NCI-H774 (cell line): ENCODE data around the gene SLC39A11.

Source experiments
- DNase-seq: peaks from one replicate; lab custom pipeline; 2025; lab: John Stamatoyannopoulos, UW

SLC39A11 gene

DNA sequence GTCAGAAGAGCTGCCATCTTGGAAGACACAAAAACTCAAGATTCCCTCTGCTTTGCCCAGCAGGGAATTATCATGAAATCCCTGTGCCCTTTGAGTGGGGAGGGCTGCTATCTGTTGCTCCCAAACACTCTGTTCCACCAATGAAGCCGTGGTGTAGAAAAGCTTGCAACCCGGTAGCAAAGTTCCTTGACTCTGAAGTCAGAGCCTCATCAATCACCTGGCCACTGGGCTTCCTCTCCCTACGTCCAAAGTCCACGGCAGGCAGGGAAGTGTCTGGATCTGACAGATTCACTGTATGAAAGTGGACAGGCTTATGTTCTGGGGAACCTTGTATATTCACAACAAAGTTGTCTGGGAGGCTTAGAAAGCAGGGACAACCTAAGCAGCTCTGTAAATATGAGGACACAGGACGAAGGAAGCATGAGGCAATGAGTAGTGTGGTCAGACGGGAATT lies 343.3 kb downstream of the SLC39A11 start:
- no peak for DNase-seq

DNA sequence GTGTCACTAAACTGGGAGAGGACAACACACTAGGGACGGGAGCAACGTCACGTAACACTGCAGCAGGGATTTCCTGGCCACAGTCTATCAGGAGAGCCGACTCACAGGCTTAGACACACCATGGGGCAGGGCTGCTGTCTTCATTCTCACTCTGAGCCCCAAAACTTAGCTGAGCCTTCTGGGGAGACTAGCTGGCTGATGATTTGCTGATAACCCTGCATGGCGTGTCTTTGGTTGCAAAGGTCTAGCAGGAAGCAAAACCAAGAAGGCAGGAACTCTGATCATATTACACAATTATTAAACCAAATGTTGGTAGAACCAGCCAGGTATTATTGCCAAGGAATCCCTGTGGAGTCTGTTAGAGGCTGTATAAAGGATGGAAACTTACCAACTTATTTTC lies 345.0 kb downstream of the SLC39A11 start:
- DNase-seq: no peak

- no peak for DNase-seq
Observed at GRCh38 chr17:72745241-72745640, 347.2 kb downstream of the SLC39A11 start.

DNA sequence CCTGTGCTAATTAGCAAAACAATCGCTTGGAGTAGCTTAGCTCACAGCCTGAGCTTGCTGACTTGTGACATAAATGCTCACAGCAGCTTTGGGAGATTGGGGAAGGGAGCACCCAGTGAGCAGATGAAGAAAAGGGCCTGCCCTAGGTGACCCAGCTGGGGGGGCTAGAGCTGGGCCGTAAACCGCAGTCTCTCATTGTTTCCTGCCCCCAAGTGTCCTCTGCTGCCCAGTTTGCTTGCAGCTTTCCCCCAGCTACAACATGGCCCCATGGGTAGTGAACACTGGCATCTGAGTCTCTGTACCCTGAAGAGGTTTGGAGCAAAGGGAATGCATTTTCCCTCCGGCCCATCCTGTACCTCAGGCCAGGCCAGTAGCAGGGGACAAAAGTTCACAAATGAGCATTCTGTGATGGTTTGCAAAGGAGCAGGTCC lies 349.4 kb downstream of the SLC39A11 start:
- DNase-seq: no peak

DNA sequence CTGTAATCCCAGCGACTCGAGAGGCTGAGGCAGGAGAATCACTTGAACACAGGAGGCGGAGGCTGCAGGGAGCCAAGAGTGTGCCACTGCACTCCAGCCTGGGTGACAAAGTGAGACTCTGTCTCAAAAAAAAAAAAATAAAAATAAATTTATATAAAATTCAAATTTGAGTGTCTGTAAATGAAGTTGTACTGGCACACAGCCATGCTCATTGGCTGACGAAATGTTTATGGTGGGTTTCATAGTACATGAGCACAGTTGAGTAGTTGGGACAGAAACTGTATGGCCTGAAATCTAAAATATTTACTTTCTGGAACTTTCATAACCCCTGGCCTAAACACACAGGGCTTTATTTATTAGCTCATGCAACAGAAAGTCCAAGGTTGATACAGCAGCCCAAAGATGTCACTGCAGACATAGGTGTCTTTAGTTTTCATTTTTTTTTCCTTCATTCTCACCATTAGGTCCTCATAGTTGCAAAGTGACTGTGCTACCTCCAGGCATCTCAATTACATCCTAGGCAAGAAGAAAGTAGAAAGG lies 355.3 kb downstream of the SLC39A11 start:
- DNase-seq: no peak

DNA sequence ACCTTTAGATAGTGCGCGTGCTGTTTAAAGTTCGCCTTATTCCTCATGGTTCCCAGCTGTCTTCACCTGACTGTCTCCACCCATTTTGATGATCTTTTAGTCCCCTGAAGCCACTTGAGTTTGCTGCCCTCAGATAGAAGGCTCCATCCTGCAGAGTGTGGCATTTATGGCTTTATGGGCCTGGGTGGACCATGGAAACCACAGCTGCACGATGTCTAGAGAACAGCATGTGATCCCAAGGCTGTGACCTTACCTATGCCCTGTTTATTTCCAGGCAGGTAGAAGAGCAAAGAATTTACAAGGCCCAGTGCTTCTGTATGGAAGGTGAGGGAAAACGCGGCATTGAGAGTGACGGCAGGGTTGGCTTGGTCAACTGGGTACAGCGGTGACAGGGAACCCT lies 356.9 kb downstream of the SLC39A11 start:
- DNase-seq: no peak

- DNase-seq: no peak
Observed at GRCh38 chr17:72735048-72735447, 357.4 kb downstream of the SLC39A11 start.

GRCh38 chr17:72734613-72735012 lies 357.9 kb downstream of the SLC39A11 start:
- no peak for DNase-seq

- no peak for DNase-seq
Observed at GRCh38 chr17:72733619-72734282, 358.7 kb downstream of the SLC39A11 start.

DNA sequence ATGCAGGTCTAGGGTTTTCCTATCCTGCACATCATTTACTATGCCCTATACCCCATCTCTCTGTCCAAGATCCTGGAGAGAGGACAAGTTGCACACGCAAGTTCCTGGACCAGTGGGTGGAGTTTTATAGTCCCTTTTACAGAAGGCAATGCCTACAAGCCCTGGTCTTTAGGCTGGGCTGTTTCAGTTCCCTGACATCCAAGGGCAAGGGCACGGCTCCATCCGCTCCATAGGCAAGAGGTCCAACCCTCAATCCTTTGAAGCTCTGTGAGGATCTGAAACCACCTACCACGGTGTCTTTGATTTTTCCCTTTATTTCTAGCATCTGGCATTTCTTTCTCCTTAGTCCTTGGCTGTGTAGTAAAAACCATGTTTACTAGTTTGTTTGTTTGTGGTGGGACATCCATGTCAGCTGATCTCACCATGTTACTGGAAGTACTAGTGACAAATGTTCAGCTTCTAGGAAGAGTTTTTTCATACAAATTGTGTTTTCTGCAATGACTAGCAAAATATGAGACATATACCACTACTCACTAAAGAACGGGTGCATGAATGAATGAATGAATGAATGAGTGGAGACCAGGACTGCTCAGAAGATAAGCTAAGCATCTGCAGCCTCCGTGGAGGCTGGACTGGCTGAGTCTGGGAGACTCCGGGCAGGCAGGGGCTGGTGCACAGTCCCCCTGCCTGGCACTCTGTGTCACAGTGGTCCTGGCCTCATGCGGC lies 359.4 kb downstream of the SLC39A11 start:
- DNase-seq: no peak

- DNase-seq: no peak
Observed at GRCh38 chr17:72730077-72730476, 362.4 kb downstream of the SLC39A11 start.

DNA sequence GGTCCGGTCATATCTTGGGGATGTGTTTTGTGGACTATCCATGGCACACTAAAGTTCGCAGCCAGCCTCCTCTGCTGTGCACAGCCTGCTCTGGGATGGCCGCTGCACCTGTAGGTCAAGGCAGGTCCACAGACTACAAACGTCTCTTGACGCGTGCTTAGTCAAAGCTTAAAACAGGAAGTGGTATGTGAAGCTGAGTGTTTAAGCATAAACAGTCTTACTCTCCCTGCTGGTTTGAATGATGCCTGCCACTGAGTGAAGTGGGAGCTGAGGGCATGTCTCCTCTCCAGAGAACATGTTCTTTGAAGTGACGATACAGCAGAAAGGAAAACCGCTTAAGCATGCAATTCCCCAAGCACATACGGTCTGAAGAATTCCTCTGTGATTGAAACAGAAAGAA lies 365.6 kb downstream of the SLC39A11 start:
- peak; percentile 53 for DNase-seq

- DNase-seq: peak; percentile 74
Observed at GRCh38 chr17:72725433-72726068, 366.9 kb downstream of the SLC39A11 start.

GRCh38 chr17:72724267-72724666 lies 368.2 kb downstream of the SLC39A11 start:
- DNase-seq: no peak

- DNase-seq: no peak
Observed at GRCh38 chr17:72723711-72724110, 368.8 kb downstream of the SLC39A11 start.

DNA sequence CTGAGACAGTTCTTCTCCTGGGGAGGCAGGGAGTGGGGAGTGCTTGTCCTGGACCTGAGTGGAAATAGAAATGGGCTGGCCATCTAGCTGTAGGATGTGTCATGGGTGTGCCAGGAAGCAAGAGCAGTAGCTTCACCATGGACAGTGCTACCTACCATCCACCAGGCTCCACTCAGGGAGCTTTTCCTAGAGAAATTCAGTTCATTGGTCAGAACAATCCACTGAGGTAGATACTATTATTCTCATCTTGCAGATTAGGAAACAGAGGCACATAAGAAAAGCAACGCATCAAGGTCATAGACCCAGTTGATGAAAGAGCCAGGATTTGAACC lies 372.0 kb downstream of the SLC39A11 start:
- no peak for DNase-seq

- no peak for DNase-seq
Observed at GRCh38 chr17:72719578-72720493, 372.7 kb downstream of the SLC39A11 start.

DNA sequence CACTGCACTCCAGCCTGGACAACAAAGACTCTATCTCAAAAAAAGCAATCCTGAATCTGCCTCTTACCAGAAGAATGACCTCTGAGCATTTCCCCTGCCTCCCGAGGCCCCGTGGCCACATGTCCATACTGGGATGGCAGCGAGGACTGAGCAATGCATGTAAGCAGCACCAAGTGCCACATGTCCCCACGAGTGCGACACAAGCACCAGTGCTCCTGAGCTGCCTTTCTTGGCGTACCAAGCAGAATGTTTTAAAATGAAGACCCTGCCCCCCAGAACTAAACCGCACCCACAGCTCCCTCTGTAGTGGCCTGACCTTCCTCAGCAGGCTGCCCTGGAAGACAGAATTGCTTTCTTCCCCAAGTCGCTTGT lies 373.3 kb downstream of the SLC39A11 start:
- DNase-seq: no peak

- DNase-seq: no peak
Observed at GRCh38 chr17:72717676-72718075, 374.8 kb downstream of the SLC39A11 start.

DNA sequence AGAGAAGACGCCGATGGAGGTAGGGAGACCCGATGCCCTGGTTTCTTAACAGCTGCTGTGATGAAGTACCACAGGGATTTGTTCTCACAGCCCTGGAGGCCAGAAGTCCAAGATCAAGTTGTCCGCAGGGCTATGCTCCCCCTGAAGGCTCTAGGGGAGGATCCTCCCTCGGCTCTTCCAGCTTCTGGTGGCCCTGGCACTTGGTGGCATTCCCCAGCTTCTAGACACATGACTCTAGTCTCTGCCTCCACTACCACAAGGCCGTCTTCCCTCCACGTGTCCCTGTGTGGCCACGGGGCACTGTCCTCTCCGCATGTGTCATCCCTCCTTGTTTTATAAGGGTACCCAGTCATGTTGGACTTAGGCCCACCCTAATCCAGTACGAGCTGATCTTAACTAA lies 375.2 kb downstream of the SLC39A11 start:
- no peak for DNase-seq

GRCh38 chr17:72715906-72716572 lies 376.4 kb downstream of the SLC39A11 start:
- no peak for DNase-seq
